Measurements from ENCODE around the gene GPC6. TPM values are rescaled to one million over a fixed set of nuclear protein-coding genes. Genes with fewer than 3 reads are reported as not detected.

The GPC6 gene
- total and polyA plus RNA-seq, 9 of the 15 experiments (the other 6 are each of a cell fraction or from before 2014, with no cell fraction given) = under 0.01 to 0.20 (median 0.01) TPM; not detected in 4

- ChIA-PET CTCF (ENCODE audit: low intra/inter-chr PET ratio) (no interaction called here), POLR2A (no interaction called here)
- Histone ChIP-seq H3K27me3 (ENCODE audit: control insufficient read depth in 2 of 2, insufficient read depth in 2 of 2, low read length in 2 of 2) (no peaks in the 10 kb centered on the region), H3K27ac (ENCODE audit: extremely low read depth, low read depth, low read length) (no peak overlapping the region), H3K9me3 (replicated peaks; ENCODE audit: control insufficient read depth, insufficient read depth, low read depth, low read length) (no peaks in the 10 kb centered on the region), H3K9me1 (ENCODE audit: control insufficient read depth, insufficient read depth, low read length) (no peaks in the 10 kb centered on the region), H4K20me1 (replicated peaks; ENCODE audit: control insufficient read depth, insufficient read depth, low read length) (no peaks in the 10 kb centered on the region), H3K79me2 (ENCODE audit: control insufficient read depth, insufficient read depth, low read length) (no peaks in the 10 kb centered on the region), H3K4me2 (ENCODE audit: insufficient read depth, low read length) (no peak overlapping the region), H3K9ac (ENCODE audit: insufficient read depth in 1 of 2, low read depth in 2 of 2, low read length in 2 of 2) (no peak overlapping the region), H3K4me1 (replicated peaks in 1 of 2; ENCODE audit: control insufficient read depth in 2 of 2, insufficient read depth in 2 of 2, low read length in 2 of 2) (no peaks in the 10 kb centered on the region), H2AFZ (ENCODE audit: low read depth, low read length) (no peak overlapping the region), H3K4me3 (no peak overlapping the region), H3K36me3 (ENCODE audit: control insufficient read depth, insufficient read depth, low read length) (no peaks in the 10 kb centered on the region)
- DNase-seq (ENCODE audit: extremely low read depth in 1 of 4, low spot score in 3 of 4) (no peak), FAIRE-seq (no peak), ATAC-seq (no peak)
- TF ChIP-seq ZNF408 (CRISPR knock-in tag; IDR thresholded peaks at IDR 0.05; ENCODE audit: low read depth) (no peak), MYC (IDR thresholded peaks at IDR 0.05; ENCODE audit: low read depth, low read length) (no peak), MYC (CRISPR knock-in tag; IDR thresholded peaks at IDR 0.05; ENCODE audit: borderline replicate concordance, low read depth) (no peak)
- TF ChIP-seq, protein P1, sequence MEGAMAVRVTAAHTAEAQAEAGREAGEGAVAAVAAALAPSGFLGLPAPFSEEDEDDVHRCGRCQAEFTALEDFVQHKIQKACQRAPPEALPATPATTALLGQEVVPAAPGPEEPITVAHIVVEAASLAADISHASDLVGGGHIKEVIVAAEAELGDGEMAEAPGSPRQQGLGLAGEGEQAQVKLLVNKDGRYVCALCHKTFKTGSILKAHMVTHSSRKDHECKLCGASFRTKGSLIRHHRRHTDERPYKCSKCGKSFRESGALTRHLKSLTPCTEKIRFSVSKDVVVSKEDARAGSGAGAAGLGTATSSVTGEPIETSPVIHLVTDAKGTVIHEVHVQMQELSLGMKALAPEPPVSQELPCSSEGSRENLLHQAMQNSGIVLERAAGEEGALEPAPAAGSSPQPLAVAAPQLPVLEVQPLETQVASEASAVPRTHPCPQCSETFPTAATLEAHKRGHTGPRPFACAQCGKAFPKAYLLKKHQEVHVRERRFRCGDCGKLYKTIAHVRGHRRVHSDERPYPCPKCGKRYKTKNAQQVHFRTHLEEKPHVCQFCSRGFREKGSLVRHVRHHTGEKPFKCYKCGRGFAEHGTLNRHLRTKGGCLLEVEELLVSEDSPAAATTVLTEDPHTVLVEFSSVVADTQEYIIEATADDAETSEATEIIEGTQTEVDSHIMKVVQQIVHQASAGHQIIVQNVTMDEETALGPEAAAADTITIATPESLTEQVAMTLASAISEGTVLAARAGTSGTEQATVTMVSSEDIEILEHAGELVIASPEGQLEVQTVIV (CRISPR knock-in tag; IDR thresholded peaks at IDR 0.05; ENCODE audit: borderline replicate concordance) = no peak
- intact Hi-C loops (cut with micrococcal nuclease) (no loop called here), in situ Hi-C loops (cut with MboI) (no loop called here)
- 0% methylated on average over 3 of the region's 3 CpGs for WGBS (ENCODE audit: insufficient coverage, low coverage, missing lambda C conversion rate)
- no TSS peak for BruUV-seq (replicated peaks)
Measured at GRCh38 chr13:93558637-93559036, 332.0 kb downstream of the GPC6 start.
